ENCODE measurements around the gene NELL1.

Gene NELL1

GRCh38 chr11:21372672-21373071, 703.3 kb downstream of the NELL1 start:
- DNase-seq: no peak

- DNase-seq: no peak
Measured at GRCh38 chr11:21374376-21374775, 705.0 kb downstream of the NELL1 start.

- DNase-seq: no peak
Measured at GRCh38 chr11:21385669-21386440, 716.5 kb downstream of the NELL1 start.

- no peak for DNase-seq
Measured at GRCh38 chr11:21390430-21390829, 721.0 kb downstream of the NELL1 start.

GRCh38 chr11:21396342-21397008, 727.1 kb downstream of the NELL1 start:
- no peak for DNase-seq

- DNase-seq: no peak
Measured at GRCh38 chr11:21398195-21398594, 728.8 kb downstream of the NELL1 start.

- DNase-seq: no peak
Measured at GRCh38 chr11:21401496-21401895, 732.1 kb downstream of the NELL1 start.

GRCh38 chr11:21402274-21402673, 732.9 kb downstream of the NELL1 start:
- no peak for DNase-seq

GRCh38 chr11:21403069-21403468, 733.7 kb downstream of the NELL1 start:
- no peak for DNase-seq

GRCh38 chr11:21405422-21405821, 736.0 kb downstream of the NELL1 start:
- DNase-seq: no peak

GRCh38 chr11:21410513-21410912, 741.1 kb downstream of the NELL1 start:
- no peak for DNase-seq

- DNase-seq: no peak
Measured at GRCh38 chr11:21411104-21411503, 741.7 kb downstream of the NELL1 start.

- DNase-seq: no peak
Measured at GRCh38 chr11:21411597-21411996, 742.2 kb downstream of the NELL1 start.

GRCh38 chr11:21412652-21413383, 743.4 kb downstream of the NELL1 start:
- no peak for DNase-seq

GRCh38 chr11:21414953-21415352, 745.6 kb downstream of the NELL1 start:
- no peak for DNase-seq

- DNase-seq: no peak
Measured at GRCh38 chr11:21415606-21416005, 746.2 kb downstream of the NELL1 start.

GRCh38 chr11:21421711-21422329, 752.4 kb downstream of the NELL1 start:
- DNase-seq: no peak

- DNase-seq: no peak
Measured at GRCh38 chr11:21426931-21427330, 757.5 kb downstream of the NELL1 start.

- no peak for DNase-seq
Measured at GRCh38 chr11:21427726-21428125, 758.3 kb downstream of the NELL1 start.

GRCh38 chr11:21428796-21429195, 759.4 kb downstream of the NELL1 start:
- no peak for DNase-seq

GRCh38 chr11:21429401-21429800, 760.0 kb downstream of the NELL1 start:
- DNase-seq: no peak

- DNase-seq: no peak
Measured at GRCh38 chr11:21430537-21430936, 761.2 kb downstream of the NELL1 start.

GRCh38 chr11:21446939-21447590, 777.7 kb downstream of the NELL1 start:
- DNase-seq: no peak

Data from NCI-H187 (cell line).